Stimulated activated CD8-positive, alpha-beta memory T cell treated with anti-CD3 and anti-CD28 coated beads, Interleukin-7, amount 100 ng/mL, for 4 hours (primary cell): Measurements from ENCODE around the gene SCNN1G.
"Not testable (repeated sequence)": the region's sequence is repeated elsewhere in the genome, so short reads cannot be mapped to it uniquely, and the experiment has no call there.

ENCODE experiments used
- DNase-seq, 2 donors: peaks; one replicate each; pipeline ENCODE4 v3.0.0-alpha.2; 2020; ENCODE audit warnings: low read depth in 2 of 2

Gene SCNN1G, protein sequence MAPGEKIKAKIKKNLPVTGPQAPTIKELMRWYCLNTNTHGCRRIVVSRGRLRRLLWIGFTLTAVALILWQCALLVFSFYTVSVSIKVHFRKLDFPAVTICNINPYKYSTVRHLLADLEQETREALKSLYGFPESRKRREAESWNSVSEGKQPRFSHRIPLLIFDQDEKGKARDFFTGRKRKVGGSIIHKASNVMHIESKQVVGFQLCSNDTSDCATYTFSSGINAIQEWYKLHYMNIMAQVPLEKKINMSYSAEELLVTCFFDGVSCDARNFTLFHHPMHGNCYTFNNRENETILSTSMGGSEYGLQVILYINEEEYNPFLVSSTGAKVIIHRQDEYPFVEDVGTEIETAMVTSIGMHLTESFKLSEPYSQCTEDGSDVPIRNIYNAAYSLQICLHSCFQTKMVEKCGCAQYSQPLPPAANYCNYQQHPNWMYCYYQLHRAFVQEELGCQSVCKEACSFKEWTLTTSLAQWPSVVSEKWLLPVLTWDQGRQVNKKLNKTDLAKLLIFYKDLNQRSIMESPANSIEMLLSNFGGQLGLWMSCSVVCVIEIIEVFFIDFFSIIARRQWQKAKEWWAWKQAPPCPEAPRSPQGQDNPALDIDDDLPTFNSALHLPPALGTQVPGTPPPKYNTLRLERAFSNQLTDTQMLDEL

DNA sequence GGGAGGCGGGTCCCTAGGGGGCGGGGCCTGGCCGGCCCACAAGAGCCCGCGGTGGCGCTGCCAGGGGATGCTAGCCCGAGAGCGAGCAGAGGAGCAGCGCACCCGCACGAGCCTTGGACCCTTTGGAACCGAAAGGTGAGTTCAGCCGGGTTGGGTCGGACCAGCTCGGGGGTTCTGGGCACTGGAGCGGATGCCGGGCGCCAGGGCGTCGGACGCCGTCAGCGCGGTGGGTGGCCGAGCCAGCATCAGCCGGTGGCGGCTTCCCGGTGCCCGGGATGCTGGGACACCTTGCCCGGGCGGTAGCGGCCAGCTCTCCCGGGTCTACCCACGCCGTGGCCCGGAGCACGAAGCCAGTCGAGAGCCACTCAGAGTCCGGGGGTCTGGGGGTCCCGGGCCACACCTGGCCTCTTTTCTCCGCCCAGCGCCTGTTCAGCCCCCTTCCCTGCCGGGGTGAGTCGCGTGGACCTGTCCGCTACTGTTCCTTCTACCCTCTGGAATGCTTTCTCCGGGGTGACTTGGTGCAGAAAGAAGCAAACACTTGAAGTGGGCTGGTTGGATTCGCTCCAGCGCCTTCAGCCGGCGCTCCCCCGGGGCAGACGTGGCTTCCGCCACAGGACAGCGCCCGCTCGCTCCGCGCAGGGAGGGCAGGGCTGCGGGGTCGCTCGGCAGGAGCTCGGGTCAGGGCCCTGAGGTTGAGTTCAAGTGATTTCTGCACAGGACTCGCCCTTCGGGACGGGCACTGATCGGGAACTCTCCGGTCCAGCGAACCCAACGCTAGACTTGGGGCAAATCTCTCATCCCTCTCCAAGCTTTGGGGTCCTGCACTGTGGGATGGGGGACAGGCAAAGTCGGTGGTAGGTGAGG, at the start of gene SCNN1G:
Gene SCNN1G (plus strand): TSS at position 67 of the 864 bp plus-strand sequence. CDS start 3,527 bp downstream, outside the sequence.
- no peak for DNase-seq

DNA sequence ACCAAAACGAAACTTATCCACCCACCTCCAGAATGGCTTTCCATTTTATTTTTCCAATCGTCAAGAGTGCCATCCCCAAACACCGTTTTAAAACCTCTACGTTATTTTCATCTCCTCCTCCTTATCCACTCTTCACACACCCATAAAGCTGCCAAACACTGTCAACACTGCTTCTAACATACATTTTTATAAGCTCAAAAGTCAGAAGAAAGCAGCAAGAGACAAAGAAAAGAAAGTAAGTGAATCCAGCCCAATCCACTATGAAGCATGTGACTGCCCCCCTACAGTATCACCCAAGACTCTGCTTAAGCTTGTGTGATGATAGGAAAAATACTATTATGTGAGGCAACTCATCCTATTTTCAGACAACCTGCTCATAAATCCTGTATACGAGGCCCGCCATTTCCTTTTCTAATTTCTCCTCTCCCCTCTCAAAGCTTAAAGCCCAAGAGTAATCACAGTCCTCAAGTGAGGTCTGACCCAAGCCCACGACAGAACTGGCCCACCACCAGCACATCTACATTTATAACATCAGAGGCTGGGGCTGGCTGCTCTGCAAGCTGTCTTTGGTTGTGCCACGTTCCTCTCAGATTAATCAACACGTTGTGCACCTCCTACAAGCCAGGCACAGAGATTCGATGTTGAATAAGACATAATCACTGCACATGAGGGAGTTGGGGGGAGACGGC, 49.6 kb upstream of the SCNN1G start:
- DNase-seq, result no peak

DNA sequence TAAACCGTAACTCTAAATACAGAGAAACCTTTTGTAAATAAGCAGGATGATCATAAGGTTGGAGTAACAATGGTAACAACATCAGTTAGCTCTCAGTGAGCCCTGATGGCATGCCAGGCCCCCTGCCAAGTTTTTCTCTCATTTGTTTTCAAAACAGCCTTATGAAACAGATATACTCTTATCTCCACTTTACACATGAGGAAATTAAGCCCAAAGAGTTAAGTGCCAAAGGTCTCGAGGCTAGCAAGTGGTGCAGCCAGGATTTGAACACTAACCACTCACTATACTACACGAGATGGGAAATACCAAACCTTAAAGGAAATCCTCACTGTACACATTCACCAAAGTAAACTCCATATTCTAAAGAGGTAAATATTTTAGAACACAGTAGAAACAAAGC, 48.3 kb upstream of the SCNN1G start:
- no peak for DNase-seq

DNA sequence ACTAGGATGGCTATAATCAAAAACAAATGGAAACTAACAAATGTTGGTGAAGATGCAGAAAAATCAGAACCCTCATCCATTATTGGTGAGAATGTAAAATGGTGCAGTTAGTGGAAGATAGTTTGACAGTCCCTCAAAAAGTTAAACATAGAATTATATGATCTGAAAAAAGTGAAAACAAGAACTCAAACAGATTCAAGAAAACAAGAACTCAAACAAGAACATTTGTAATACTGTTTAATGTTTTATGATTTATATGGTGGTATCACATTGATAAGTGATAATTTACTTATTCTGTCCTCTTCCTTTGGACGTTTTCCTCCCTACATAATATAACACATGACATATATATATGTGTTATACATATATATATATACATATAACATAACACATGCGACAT, 45.3 kb upstream of the SCNN1G start:
- DNase-seq, result no peak

DNA sequence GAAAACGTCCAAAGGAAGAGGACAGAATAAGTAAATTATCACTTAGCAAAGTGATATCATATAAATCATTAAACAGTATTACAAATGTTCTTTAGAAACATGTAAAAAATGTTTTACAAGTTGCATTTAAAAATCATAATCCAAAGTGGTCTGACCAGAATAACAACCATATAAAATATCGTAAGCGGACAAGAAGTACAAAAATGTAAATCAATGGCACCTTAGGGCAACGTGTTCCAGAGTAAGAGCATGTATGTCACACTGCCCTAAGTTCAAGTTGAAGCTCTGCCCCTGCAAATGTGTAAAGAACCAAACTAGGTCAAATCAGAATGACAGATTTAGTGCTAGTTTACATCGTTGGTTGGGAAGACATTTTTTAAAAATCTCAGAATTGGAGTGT, 44.7 kb upstream of the SCNN1G start:
- no peak for DNase-seq

DNA sequence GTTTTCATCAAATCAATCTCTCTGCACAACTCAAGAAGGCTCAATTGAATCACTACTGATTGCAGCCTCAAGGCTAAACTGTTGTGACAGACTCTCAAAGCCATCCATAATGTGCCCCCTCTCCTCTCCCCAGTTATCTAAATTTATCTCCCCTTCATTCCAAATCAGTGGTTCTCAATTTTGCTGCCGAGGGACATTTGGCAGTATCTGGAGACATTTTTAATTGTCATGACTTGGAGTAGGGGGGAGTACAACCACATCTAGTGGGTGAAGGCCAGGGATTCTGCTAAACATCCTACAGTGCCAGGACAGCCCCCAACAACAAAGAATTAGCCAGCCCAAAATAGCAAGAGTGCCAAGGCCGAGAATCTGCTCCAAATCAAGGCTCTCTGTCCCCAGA, 42.4 kb upstream of the SCNN1G start:
- no peak for DNase-seq

DNA sequence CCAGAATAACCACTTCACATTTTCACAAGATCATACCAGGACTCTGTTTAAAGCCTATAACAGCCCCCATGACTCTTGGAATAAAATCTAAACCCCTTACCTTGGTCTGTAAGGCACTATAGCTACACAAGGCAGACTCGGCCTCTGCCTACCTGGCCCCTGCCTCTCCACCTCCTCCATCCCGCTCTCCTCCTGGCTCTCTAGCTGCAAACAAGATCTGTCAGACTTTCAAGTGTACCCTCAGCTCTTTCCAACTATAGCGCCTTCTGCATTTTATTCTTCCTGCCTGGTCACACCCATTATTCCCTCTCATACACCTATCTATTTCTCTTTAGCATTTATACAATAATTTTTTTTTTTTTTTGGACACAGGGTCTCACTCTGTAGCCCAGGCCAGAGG, 41.5 kb upstream of the SCNN1G start:
- DNase-seq, result no peak

DNA sequence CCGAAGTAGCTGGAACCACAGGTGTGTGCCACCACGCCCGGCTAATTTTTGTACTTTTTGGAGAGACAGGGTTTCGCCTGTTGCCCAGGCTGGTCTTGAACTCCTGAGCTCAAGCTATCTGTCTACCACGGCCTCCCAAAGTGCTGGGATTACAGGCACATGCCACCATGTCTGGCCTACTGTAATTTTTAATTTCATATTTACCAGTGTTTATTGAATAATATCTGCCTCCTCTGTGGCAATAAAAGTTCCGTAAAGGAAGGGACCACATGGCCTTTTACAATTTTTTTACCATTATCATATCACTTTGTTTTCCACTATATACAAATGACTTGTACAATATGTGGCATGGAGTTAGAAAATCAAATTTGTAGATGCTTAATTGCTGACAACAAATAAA, 41.0 kb upstream of the SCNN1G start:
- DNase-seq, result no peak

DNA sequence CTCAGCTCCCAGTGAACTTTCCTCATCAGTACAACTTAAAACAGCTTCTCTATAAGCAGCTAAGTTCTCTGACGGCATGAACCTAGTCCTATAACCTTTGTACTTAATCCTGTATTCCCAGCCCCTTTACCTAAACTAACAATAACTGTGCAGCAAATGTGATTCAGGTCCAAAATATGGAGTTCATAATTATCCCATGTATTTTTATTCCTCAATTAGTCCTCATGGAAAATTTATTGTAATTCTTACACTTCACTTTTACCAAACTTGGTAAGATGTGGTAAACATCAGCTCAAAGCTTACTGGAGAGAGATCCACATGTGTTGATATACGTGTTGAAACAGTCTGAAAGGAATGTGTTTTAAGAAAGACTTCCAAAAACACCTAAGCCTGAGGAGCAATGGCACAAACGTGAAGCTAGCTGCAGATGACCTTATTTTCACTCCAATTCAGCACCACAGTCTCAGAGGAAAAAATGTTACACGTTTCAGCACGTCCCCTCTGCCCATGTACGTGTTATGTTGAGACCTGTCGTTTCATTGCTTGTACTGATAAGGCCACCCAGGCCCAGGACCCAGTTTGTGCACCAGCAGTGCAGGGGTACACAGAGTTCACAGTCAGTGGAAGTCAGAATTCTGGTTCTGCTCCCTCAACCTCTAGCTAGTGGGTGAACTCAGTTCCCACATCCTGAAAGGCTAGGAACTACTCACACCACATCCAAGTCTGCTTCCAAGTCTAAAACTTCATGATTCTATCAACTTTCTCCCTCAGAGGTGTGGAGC, 40.4 kb upstream of the SCNN1G start:
- no peak for DNase-seq

DNA sequence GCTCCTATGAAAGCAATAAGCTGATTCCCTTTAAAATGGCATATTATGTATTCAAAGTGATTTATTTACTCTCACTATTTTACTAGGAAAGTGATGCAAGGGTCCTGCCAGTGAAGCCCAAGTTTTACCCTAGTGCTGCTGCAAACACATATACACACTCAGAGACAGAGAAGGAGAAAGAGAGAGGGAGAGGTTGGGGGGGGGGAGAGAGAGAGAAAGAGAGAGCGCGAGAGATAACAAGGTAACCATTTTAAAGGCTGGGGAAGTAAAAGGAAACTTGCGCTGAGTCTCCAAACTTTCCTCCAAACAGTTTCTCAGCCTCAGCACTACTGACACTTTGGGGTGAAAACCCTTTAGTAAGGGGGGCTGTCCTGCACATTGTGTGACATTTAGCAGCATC, 39.2 kb upstream of the SCNN1G start:
- DNase-seq, result no peak

DNA sequence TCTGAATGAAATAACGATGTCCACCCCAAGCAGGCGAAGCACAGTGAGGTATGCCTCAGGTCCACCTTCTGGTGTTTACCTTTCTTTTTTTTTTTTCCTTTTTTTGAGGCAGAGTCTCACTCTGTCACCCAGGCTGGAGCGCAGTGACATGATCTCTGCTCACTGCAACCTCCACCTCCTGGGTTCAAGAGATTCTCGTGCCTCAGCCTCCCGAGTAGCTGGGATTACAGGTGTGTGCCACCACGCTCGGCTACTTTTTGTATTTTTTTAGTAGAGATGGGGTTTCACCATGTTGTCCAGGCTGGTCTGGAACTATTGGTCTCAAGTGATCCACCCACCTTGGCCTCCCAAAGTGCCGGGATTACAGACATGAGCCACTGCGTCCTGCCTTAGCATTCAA, 38.2 kb upstream of the SCNN1G start:
- DNase-seq, result not testable (repeated sequence)

DNA sequence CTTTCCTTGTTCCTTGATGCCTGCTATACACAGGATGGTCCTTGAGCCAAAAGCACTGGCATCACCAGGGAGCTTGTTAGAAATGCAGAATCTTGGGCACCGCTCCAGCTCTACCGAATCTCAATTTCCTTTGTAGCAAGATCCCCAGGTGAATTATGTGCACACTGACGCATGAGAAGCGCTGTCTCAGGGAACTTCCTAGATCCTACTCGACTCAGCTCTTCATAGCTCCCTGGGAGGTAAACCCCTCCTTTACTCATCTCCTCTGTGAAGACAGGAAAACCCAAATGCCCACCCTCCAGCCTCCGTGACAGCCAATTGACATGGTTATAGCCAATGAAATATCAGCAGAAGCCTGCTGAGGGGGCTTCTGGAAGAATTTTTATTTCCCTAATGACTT, 37.4 kb upstream of the SCNN1G start:
- DNase-seq, result no peak

DNA sequence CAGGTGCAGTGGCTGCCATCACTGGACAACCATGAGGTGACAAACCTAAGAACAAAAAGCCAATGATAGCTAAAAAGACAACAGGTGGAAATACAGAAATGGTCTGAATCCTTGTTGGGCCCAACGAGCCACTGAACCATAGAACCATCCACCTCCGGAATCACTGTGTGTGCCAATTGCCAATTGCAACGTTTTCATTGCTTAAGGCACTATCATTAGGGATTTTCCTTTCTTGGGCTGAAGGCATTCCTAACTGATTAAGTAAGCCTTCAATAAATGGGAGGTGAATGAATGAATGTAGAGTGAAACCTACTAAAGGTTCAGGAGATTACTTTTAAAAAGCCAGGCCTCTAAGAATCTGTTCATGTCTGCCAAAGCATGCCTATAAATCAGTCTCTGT, 36.9 kb upstream of the SCNN1G start:
- no peak for DNase-seq

DNA sequence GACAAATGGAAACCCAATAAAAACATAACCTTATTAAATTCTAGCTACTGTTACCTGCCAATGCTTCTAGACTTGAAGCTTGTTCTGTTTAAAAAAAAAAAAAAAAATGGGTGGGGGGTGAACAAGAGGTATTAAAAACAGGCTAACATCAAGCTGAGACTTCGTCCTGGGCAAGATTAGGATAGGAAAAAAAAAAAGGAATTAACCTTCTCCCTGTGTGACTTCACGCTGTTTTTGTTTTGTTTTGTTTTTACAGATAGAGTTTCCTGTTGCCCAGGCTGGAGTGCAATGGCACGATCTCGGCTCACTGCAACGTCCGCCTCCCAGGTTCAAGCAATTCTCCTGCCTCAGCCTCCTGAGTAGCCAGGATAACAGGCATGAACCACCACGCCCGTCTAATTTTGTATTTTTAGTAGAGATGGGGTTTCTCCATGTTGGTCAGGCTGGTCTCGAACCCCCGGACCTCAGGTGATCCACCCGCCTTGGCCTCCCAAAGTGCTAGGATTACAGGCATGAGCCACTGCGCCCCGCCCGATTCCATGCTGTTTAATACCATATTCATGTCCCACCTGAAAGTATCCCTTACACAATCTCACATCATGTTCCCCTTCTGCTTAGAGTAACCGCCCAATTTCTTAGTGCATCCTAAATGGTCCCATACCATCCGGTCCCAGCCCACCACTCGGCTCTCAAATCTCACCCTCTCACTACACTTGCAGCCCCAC, 35.5 kb upstream of the SCNN1G start:
- DNase-seq, result no peak

DNA sequence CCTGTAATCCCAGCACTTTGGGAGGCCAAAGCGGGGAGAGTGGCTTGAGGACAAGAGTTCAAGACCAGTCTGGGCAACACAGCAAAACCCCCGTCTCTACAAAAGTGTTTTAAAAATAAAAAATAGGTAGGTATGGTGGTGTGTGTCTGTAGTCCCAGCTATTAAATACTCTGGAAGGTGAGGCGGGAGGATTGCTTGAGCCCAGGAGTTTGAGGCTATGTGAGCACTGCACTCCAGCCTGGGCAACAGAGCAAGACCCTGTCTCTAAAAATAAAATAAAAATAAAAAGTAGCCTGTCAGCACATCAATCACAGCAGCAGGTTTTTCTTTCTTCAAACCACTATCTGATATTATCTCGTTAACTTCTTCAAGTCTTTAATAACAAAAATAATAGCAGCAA, 34.9 kb upstream of the SCNN1G start:
- DNase-seq, result no peak

DNA sequence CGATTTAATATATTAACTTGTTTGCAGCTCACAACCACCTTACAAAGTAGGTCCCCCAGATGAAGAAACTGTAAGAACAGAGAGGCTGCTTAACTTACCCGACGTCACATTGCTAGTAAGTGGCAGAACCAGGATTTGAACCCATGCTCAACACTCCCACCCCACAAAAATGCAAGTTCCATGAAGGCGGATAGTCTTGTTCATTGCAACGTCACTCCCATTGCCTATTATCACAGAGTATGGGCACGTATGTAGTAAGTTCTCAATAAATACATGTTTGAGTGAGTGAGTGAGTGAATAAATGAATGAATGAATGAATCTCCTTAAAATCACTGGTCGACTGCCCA, 34.4 kb upstream of the SCNN1G start:
- DNase-seq, result no peak

DNA sequence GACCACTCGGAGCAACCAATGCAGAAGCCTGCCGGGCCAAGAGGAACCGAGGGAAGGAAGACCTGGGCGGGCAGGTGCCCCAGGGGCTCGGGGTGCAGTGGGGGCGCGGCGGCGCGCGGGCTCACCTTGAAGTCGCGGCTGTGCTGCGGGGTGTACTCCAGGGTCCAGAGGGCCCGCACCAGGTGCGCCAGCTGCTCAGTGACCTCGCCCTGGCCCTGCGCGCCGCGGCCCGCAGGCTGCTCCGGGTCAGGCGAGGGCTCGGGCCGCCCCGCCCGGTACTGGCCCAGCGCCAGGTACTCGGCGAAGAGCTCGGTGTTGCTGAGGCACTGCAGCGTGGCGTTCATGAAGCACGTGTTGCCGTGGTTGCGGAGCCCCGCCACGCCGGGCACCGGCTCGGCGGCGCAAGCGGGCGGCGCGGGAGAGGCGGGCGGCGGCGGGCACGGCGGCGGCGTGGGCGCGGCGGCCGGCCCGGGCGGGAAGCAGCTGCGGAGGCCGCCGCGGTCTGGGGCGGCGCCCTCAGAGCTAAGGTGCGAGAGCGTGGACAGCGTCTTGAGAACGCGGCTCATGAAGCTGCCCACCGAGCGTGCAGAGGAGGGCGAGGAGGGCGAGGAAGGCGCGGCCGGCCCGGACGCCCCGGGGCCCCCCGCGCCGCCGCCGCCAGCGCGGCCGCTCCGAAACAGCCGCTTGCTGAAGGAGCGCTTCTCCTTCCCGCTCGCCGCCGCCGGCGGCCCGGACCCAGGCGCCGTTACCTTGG, 33.9 kb upstream of the SCNN1G start:
- peak; percentile 10 to 47 for DNase-seq

DNA sequence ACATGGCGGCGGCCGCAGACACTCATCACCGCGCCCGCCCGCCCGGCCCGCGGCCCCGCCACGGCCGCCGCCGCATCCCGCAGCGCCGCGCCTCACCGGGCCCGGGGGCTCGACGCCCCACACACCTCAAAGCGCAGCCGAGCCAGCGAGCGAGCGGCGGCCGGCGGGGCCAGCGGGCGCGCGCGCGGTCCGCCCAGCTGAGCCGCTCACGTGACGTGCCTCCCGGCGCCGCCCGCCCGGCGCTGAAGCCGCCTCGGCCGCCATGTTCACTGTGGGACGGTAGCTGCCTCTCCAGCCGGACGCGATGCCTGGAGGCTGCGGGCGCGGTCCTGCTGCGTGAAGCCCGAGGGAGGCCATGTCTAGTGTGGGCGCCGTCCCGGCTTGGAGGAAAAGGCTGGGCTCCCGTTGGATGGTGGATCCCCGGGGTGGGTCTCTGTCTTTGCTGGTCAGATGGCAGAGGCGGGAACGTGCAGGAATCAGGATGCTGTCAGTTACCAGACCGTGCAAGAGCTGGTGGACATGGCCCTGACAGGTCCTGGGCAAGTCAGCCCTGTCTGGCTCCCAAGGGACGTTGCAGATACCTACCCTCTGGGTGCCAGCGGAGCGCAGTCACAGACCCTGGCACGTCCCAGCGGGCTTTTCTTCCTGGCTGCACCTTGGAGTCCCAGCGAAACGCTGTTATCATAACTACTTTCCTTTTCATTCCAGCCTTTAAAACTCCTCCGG, 33.1 kb upstream of the SCNN1G start, which contains the start of gene USP31:
Gene USP31 (minus strand): TSS at position 186 of the 726 bp plus-strand sequence. CDS start 182 bp downstream, at position 4.
- DNase-seq, result peak; percentile 75 to 88

DNA sequence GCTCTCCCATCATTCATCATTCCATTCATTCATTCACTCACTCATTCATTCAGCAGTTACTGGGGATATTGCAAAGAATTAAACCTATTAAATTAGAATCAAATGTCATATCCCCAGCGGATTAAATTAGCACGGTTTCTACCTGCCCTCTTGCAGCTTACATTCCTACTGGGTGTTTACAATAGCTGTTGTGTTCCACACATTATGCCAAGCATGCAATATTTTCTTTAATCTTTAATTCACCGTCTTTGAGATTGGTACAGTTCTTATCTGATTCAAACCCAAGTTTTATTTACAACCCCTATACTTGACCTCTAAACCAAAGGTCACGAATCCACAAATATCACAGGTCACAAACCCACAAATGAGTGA, 32.6 kb upstream of the SCNN1G start:
- DNase-seq, result no peak
